ENCODE measurements around the gene GTF3C2.
"Not testable (repeated sequence)": the region's sequence is repeated elsewhere in the genome, so short reads cannot be mapped to it uniquely, and the experiment has no call there.

Gene GTF3C2

GRCh38 chr2:27320958-27321543 lies 35.5 kb downstream of the GTF3C2 start:
- DNase-seq (ENCODE audit: low read depth): no peak

- DNase-seq (ENCODE audit: low read depth): not testable (repeated sequence)
Measured at GRCh38 chr2:27319839-27320238, 36.7 kb downstream of the GTF3C2 start.

GRCh38 chr2:27316655-27317412 lies 39.7 kb downstream of the GTF3C2 start:
- no peak for DNase-seq (ENCODE audit: low read depth)

GRCh38 chr2:27315122-27315521 lies 41.4 kb downstream of the GTF3C2 start:
- no peak for DNase-seq (ENCODE audit: low read depth)

- no peak for DNase-seq (ENCODE audit: low read depth)
Measured at GRCh38 chr2:27314709-27315108, 41.9 kb downstream of the GTF3C2 start.

- no peak for DNase-seq (ENCODE audit: low read depth)
Measured at GRCh38 chr2:27313882-27314645, 42.5 kb downstream of the GTF3C2 start.

- DNase-seq (ENCODE audit: low read depth): no peak
Measured at GRCh38 chr2:27312152-27312551, 44.4 kb downstream of the GTF3C2 start.

GRCh38 chr2:27309651-27310050 lies 46.9 kb downstream of the GTF3C2 start:
- no peak for DNase-seq (ENCODE audit: low read depth)

GRCh38 chr2:27308359-27308881 lies 48.1 kb downstream of the GTF3C2 start, which contains the start of gene UCN:
UCN (minus strand) TSS chr2:27308445; CDS start chr2:27307895, 550 bp downstream.
- no peak for DNase-seq (ENCODE audit: low read depth)

GRCh38 chr2:27307545-27308358 lies 48.8 kb downstream of the GTF3C2 start:
- no peak for DNase-seq (ENCODE audit: low read depth)

- DNase-seq (ENCODE audit: low read depth): no peak
Measured at GRCh38 chr2:27307287-27307544, 49.3 kb downstream of the GTF3C2 start.

- DNase-seq (ENCODE audit: low read depth): no peak
Measured at GRCh38 chr2:27306573-27307286, 49.8 kb downstream of the GTF3C2 start.

- no peak for DNase-seq (ENCODE audit: low read depth)
Measured at GRCh38 chr2:27306136-27306535, 50.4 kb downstream of the GTF3C2 start.

GRCh38 chr2:27305516-27305915 lies 51.0 kb downstream of the GTF3C2 start:
- DNase-seq (ENCODE audit: low read depth): no peak

- DNase-seq (ENCODE audit: low read depth): no peak
Measured at GRCh38 chr2:27304488-27305240, 51.9 kb downstream of the GTF3C2 start.

GRCh38 chr2:27303093-27304025 lies 53.2 kb downstream of the GTF3C2 start:
- DNase-seq (ENCODE audit: low read depth): no peak

- not testable (repeated sequence) for DNase-seq (ENCODE audit: low read depth)
Measured at GRCh38 chr2:27300606-27301005, 56.0 kb downstream of the GTF3C2 start.

GRCh38 chr2:27298391-27299080 lies 58.0 kb downstream of the GTF3C2 start:
- DNase-seq (ENCODE audit: low read depth): no peak

GRCh38 chr2:27297195-27297594 lies 59.4 kb downstream of the GTF3C2 start:
- no peak for DNase-seq (ENCODE audit: low read depth)

Measured in activated T-cell treated with anti-CD3 and anti-CD28 coated beads for 48 hours (primary cell).